T-cell (primary cell): ENCODE data around the gene TRIM65. TPM values are rescaled to one million over a fixed set of nuclear protein-coding genes. Genes with fewer than 3 reads are reported as not detected.
"Not testable (repeated sequence)": the region's sequence is repeated elsewhere in the genome, so short reads cannot be mapped to it uniquely, and the experiment has no call there.

ENCODE experiments used
- ATAC-seq, 4 experiments: fragments of 200-7000 bp in 3 of 4; fragments of 150-1000 bp in 1 of 4; cut with Tn5 transposase; replicated peaks in 1 of 4; 1 replicate in 3 of 4; 2 replicates in 1 of 4; pipeline ENCODE4 v1.10.0; 2021; ENCODE audit warnings: moderate library complexity in 3 of 4, mild to moderate bottlenecking in 2 of 4, moderate number of reproducible peaks in 1 of 4
- CTCF ChIA-PET, 2 donors: fragments of 300-600 bp; sonication (Branson Sonifier 250); formaldehyde crosslinking; loops; one replicate each; lab custom pipeline; 2022; ENCODE audit warnings: antibody characterized with exemption in 2 of 2; lab: Charles Lee
- POLR2A ChIA-PET, 2 donors: fragments of 300-600 bp; sonication (Branson Sonifier 250); formaldehyde crosslinking; loops; one replicate each; lab custom pipeline; 2022; ENCODE audit warnings: antibody characterized with exemption in 2 of 2; lab: Charles Lee
- DNase-seq, 35 experiments: peaks; one replicate each; pipeline versions ENCODE4 v3.0.0 to v3.0.0-alpha.2; 2013 to 2023
- H3K27ac ChIP-seq: one replicate; pipeline ENCODE4 v1.5.1; 2013; ENCODE audit warnings: low read length
- H3K27me3 ChIP-seq, 2 experiments: replicated peaks in 1 of 2; 1 replicate in 1 of 2; 2 replicates in 1 of 2; pipeline versions ENCODE4 v1.6.1 to v1.7.0; 2013; ENCODE audit warnings: low read length in 1 of 2, mixed read lengths in 1 of 2; ENCODE audit not compliant: control insufficient read depth in 2 of 2, insufficient read depth in 2 of 2; ENCODE audit errors: extremely low read depth in 1 of 2
- H3K36me3 ChIP-seq, 2 donors: 1 replicate in 1 of 2; 2 replicates in 1 of 2; pipeline versions ENCODE4 v1.6.1 to v1.7.0; 2013; ENCODE audit warnings: low read length in 1 of 2; ENCODE audit not compliant: control insufficient read depth in 2 of 2, insufficient read depth in 1 of 2; ENCODE audit errors: extremely low read depth in 1 of 2
- H3K4me1 ChIP-seq, 2 experiments: 1 replicate in 1 of 2; 2 replicates in 1 of 2; pipeline versions ENCODE4 v1.6.1 to v1.7.0; 2013; ENCODE audit warnings: low read length in 2 of 2, mixed read lengths in 1 of 2; ENCODE audit not compliant: insufficient read depth in 2 of 2, control insufficient read depth in 1 of 2; ENCODE audit errors: extremely low read depth in 1 of 2
- H3K4me3 ChIP-seq, 2 donors: 1 replicate in 1 of 2; 2 replicates in 1 of 2; pipeline versions ENCODE4 v1.5.1 to v1.7.0; 2013; ENCODE audit warnings: mild to moderate bottlenecking in 2 of 2, low read length in 1 of 2, moderate library complexity in 1 of 2; ENCODE audit not compliant: control insufficient read depth in 1 of 2; ENCODE audit errors: extremely low read depth in 1 of 2
- H3K9me3 ChIP-seq: 2 replicates; pipeline ENCODE4 v1.7.0; 2013
- H3K27ac Mint-ChIP-seq, 2 donors: one replicate each; pipeline ENCODE4 v1.8.0; 2020 to 2021; ENCODE audit warnings: mild to moderate bottlenecking in 2 of 2, mixed read lengths in 2 of 2
- H3K27me3 Mint-ChIP-seq, 2 donors: one replicate each; pipeline ENCODE4 v1.8.0; 2021 to 2022; ENCODE audit warnings: mixed read lengths in 2 of 2
- H3K36me3 Mint-ChIP-seq: one replicate; pipeline ENCODE4 v1.8.0; 2021; ENCODE audit warnings: mixed read lengths
- H3K4me1 Mint-ChIP-seq, 3 donors: one replicate each; pipeline ENCODE4 v1.8.0; 2020 to 2022; ENCODE audit warnings: mixed read lengths in 3 of 3, mild to moderate bottlenecking in 1 of 3
- H3K4me3 Mint-ChIP-seq, 3 donors: one replicate each; pipeline ENCODE4 v1.8.0; 2020 to 2022; ENCODE audit warnings: mild to moderate bottlenecking in 3 of 3, mixed read lengths in 3 of 3, moderate library complexity in 3 of 3
- H3K9me3 Mint-ChIP-seq, 3 donors: one replicate each; pipeline ENCODE4 v1.8.0; 2020 to 2022; ENCODE audit warnings: mixed read lengths in 3 of 3
- WGBS: methylation state at CpG from one replicate; pipeline ENCODE4 v1.1.5; 2013; ENCODE audit warnings: missing lambda C conversion rate; ENCODE audit not compliant: insufficient coverage; 5-methylcytosine and 5-hydroxymethylcytosine counted together
- total RNA-seq, 35 experiments: library from RNA in 6 of 35; stranded (reverse) in 6 of 35; fragments of 120-200 nt in 1 of 35; gene quantifications; one replicate each; pipeline versions ENCODE4 v1.2.1 to v1.2.4 and lab custom pipeline; 2013 to 2026

TRIM65 gene
- total RNA-seq, 5 donors from 2014 or later (not counting 1 experiment from before 2014, with no cell fraction given), result 22.1 to 52.2 (median 45.9) TPM

DNA sequence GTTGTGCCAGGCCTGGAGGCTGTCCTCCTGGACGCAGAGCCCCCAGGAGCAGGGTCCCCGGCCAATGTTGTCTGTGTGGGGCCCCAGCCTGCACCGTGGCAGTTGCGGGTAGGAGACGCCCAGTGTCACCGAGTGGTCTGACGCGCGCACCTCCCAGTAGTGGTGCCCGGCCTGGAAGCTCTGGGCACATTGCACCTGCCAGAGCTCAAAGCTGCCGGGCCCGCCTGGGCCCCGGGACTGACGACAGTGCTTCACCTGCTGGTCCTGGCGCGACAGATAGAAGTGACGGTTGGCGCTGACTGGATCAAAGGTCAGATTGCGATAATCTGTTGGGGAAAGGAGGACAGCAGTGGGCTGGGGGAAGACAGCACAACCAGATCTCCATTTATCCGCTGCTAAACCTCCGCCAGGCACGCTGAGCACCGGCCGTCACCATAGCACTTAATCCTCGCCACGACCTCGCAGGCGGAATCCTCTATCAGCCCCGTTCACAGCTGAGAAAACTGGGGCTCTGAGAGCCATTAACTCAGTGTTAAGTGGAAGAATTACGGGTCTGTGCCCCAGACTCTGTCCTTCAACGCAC lies 5.6 kb downstream of the TRIM65 start:
- 97% methylated on average over 28 of the region's 31 CpGs for WGBS
- peaks cover 4 to 27% of the 10 kb centered on the region in 2 experiments for H3K4me1 ChIP-seq
- ChIA-PET POLR2A (no interaction called here), CTCF (no interaction called here)
- H3K27ac ChIP-seq, result no peak overlapping the region
- Mint-ChIP-seq H3K36me3 (no peaks in the 10 kb centered on the region), H3K27me3 (no peaks in the 10 kb centered on the region), H3K4me1 (peaks cover 20 to 24% (median 22%) of the 10 kb centered on the region in 3 donors), H3K9me3 (no peaks in the 10 kb centered on the region), H3K27ac (no peak overlapping the region), H3K4me3 (no peak overlapping the region)
- ATAC-seq (no peak), DNase-seq (no peak)
- no peaks in the 10 kb centered on the region for H3K9me3 ChIP-seq
- no peak overlapping the region for H3K4me3 ChIP-seq
- no peaks in the 10 kb centered on the region for H3K27me3 ChIP-seq
- H3K36me3 ChIP-seq, result peaks cover 11 to 20% of the 10 kb centered on the region in 2 donors

DNA sequence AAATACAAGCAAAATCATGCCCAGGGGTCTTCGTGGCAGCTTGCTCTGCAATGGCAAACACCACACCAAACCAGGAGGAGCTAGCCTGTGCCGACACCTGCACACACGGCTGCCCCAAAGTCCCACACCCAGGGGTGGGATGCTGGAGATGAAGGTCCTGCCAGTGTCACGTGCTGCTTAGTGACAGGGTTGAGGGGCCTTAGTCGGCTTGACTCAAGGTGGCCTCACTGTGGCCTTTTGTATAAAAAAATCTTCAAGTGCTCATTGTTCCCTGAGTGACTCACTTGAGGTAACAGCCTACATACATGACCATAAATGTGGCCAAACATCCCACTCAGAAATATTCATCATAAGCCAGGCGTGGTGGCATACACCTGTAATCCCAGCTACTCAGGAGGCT lies 7.3 kb downstream of the TRIM65 start:
- H3K27me3 ChIP-seq, result no peaks in the 10 kb centered on the region
- no peak overlapping the region for H3K27ac ChIP-seq
- no peaks in the 10 kb centered on the region for H3K9me3 ChIP-seq
- H3K4me3 ChIP-seq, result no peak overlapping the region
- no peak overlapping the region for H3K4me3 Mint-ChIP-seq
- H3K36me3 ChIP-seq, result peaks cover 11 to 20% of the 10 kb centered on the region in 2 donors
- H3K27ac Mint-ChIP-seq, result no peak overlapping the region
- CTCF ChIA-PET, result no interaction called here
- no peaks in the 10 kb centered on the region for H3K36me3 Mint-ChIP-seq
- H3K9me3 Mint-ChIP-seq, result no peaks in the 10 kb centered on the region
- H3K4me1 ChIP-seq, result peaks cover 0 to 10% of the 10 kb centered on the region in 2 experiments
- POLR2A ChIA-PET, result no interaction called here
- no peaks in the 10 kb centered on the region for H3K27me3 Mint-ChIP-seq
- no peak for ATAC-seq
- no peak for DNase-seq
- peaks cover 9 to 11% (median 9%) of the 10 kb centered on the region in 3 donors for H3K4me1 Mint-ChIP-seq
- 80% methylated on average over 2 of the region's 6 CpGs for WGBS

DNA sequence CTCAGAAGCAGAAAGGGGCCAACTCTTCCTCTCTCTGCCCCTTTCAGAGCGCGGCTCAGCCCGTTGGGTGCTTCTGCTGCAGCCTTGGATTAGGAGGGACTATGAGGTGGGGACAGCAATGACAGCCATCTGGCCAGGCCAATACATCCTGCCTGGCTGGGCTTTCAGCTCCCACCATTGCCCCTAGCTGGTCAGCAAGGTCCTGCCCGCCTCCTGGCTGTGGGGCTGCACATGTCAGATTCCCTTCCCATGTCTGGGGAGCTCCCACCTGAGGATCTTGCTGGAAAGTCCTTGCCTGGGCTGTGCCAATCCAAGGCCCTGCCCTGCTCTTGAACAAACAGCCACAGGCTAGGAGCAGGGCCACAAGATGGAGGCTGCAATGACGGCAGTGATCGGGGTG lies 8.3 kb downstream of the TRIM65 start:
- Mint-ChIP-seq H3K27ac (no peak overlapping the region), H3K4me1 (peaks cover 0 to 1% (median 0%) of the 10 kb centered on the region in 3 donors)
- POLR2A ChIA-PET, result no interaction called here

DNA sequence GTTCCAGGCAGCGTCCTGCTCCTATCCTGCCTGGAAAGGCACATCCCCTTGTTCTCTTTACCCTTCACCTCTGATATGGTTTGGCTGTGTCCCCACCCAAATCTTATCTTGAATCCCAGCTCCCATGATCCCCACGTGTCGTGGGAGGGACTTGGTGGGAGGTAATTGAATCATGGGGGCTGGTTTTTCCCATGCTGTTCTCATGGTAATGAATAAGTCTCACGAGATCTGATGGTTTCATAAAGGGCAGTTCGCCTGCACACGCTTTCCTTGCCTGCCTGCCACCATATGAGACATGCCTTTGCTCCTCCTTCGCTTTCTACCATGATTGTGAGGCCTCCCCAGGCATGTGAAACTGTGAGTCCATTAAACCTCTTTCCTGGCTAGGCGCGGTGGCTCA lies 10.9 kb downstream of the TRIM65 start:
- Mint-ChIP-seq H3K4me1 (peaks cover 0 to 13% (median 9%) of the 10 kb centered on the region in 3 donors), H3K27ac (peak overlapping the region; percentile 36 to 64)
- peaks cover 0 to 13% of the 10 kb centered on the region in 2 experiments for H3K4me1 ChIP-seq
- H3K36me3 ChIP-seq, H3K9me3 ChIP-seq, H3K4me3 Mint-ChIP-seq, H3K36me3 Mint-ChIP-seq, H3K9me3 Mint-ChIP-seq, H3K4me3 ChIP-seq, H3K27ac ChIP-seq, ATAC-seq, POLR2A ChIA-PET, H3K27me3 ChIP-seq, DNase-seq, H3K27me3 Mint-ChIP-seq: not testable (repeated sequence)
- 85% methylated on average over 2 of the region's 9 CpGs for WGBS
- CTCF ChIA-PET, result interaction anchor here in 1 of 2 donors (0.6 kb wide), 1 partner anchor 234 kb away, joined by 3 read pairs; no protein-coding TSS in a partner anchor

More for the DNA sequence above, 8.3 kb downstream of the TRIM65 start:
- peaks cover 11 to 20% of the 10 kb centered on the region in 2 donors for H3K36me3 ChIP-seq
- 100% methylated on average over 2 of the region's 6 CpGs for WGBS
- ATAC-seq (no peak), DNase-seq (no peak)
- H3K4me1 ChIP-seq, result peaks cover 0 to 1% of the 10 kb centered on the region in 2 experiments
- Mint-ChIP-seq H3K27me3 (no peaks in the 10 kb centered on the region), H3K9me3 (no peaks in the 10 kb centered on the region), H3K36me3 (no peaks in the 10 kb centered on the region), H3K4me3 (no peak overlapping the region)
- CTCF ChIA-PET, result no interaction called here
- no peak overlapping the region for H3K27ac ChIP-seq
- no peak overlapping the region for H3K4me3 ChIP-seq
- H3K27me3 ChIP-seq, result no peaks in the 10 kb centered on the region
- H3K9me3 ChIP-seq, result no peaks in the 10 kb centered on the region

DNA sequence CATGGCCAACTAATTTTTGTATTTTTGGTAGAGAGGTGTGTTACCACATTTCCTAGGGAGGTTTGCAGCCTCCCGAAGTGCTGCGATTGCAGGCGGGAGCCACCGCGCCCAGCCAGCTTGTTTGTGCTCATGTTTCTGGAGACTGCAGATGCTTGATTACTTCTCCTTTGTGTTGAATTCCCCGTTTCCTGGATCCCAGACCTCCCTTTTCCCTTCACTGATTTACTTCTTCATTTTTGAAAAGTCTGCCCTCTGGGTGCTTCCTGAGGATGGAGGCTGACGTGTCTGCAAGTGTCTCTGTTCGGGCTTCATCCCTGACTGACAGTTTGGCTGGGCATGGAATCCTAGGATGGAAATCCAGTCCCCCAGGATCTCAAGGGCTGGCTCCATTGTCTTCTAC lies 11.3 kb downstream of the TRIM65 start:
- Histone ChIP-seq H3K4me1 (peaks cover 0 to 13% of the 10 kb centered on the region in 2 experiments), H3K9me3 (no peaks in the 10 kb centered on the region), H3K27ac (no peak overlapping the region), H3K4me3 (no peak overlapping the region), H3K36me3 (peaks cover 3% of the 10 kb centered on the region in 2 donors), H3K27me3 (peaks cover 0 to 6% of the 10 kb centered on the region in 2 experiments)
- Mint-ChIP-seq H3K36me3 (no peaks in the 10 kb centered on the region), H3K27me3 (no peaks in the 10 kb centered on the region), H3K9me3 (no peaks in the 10 kb centered on the region), H3K27ac (peak overlapping the region in 1 of 2 donors; percentile 64), H3K4me1 (peaks cover 0 to 13% (median 9%) of the 10 kb centered on the region in 3 donors), H3K4me3 (no peak overlapping the region)
- ATAC-seq, result no peak
- no peak for DNase-seq
- WGBS, result 69% methylated on average over 5 of the region's 8 CpGs
- POLR2A ChIA-PET, result no interaction called here
- CTCF ChIA-PET, result no interaction called here

DNA sequence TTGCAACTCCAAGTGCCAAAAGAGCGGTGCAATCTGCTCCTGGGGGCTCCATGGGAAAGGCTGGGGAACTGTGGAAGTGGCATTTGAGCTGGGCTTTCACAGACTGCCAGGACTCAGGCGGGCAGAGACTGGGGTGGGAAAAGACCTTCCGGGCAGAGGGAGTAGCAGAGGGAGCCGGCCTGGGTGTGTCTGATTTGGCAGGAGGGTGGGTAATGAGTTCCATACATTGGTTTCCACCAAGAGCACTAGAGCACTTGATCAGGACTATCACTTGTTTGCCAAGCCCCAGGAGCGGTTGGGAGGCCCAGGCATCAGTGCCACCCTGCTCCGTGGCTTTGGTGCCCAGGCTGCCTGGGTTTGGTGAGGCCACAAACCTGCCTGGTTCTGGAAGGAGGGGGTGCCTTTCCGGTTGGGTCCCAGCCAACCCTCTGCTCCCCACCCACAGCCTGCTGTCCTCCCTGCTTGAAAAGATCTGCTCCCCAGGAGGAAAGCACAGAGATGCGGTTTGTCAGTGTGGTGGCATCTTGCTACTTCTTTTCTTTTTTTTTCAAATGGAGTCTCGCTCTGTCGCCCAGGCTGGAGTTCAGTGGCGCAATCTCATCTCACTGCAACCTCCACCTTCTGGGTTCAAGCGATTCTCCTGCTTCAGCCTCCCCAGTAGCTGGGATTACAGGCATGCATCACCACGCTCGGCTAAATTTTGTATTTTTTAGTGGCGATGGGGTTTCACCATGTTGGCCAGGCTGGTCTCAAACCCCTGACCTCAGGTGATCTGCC lies 14.9 kb downstream of the TRIM65 start:
- H3K27ac Mint-ChIP-seq, result peak overlapping the region; percentile 27 to 74
- H3K9me3 Mint-ChIP-seq, result no peaks in the 10 kb centered on the region
- peaks cover 12 to 26% (median 17%) of the 10 kb centered on the region in 3 donors for H3K4me1 Mint-ChIP-seq
- CTCF ChIA-PET, result interaction anchor here in 1 of 2 donors (0.7 to 1.3 kb wide), 4 partner anchors 14 to 59 kb away, joined by 3 to 6 read pairs (median 4); partner anchors contain the start of genes FBF1 and WBP2
- POLR2A ChIA-PET, result no interaction called here
- Histone ChIP-seq H3K4me3 (no peak overlapping the region), H3K9me3 (no peaks in the 10 kb centered on the region), H3K4me1 (peaks cover 4 to 29% of the 10 kb centered on the region in 2 experiments), H3K27me3 (peaks cover 2 to 24% of the 10 kb centered on the region in 2 experiments), H3K36me3 (peaks cover 0 to 3% of the 10 kb centered on the region in 2 donors), H3K27ac (no peak overlapping the region)
- DNase-seq (peak in 3 of 35 experiments; percentile 19 to 39 (median 38)), ATAC-seq (no peak)
- H3K27me3 Mint-ChIP-seq, result peaks cover 0 to 4% of the 10 kb centered on the region in 2 donors
- WGBS, result 82% methylated on average over 9 of the region's 15 CpGs
- no peaks in the 10 kb centered on the region for H3K36me3 Mint-ChIP-seq
- peak overlapping the region in 1 of 3 donors; percentile 7 for H3K4me3 Mint-ChIP-seq
